Transverse colon (tissue), 4 donors: ENCODE measurements around the gene PHPT1. TPM values are rescaled to one million over a fixed set of nuclear protein-coding genes. Genes with fewer than 3 reads are reported as not detected.
"Not testable (repeated sequence)": the region's sequence is repeated elsewhere in the genome, so short reads cannot be mapped to it uniquely, and the experiment has no call there.

Source experiments
- DNase-seq: peaks from one replicate; pipeline ENCODE4 v3.0.0-alpha.2; 2019
- H3K27ac ChIP-seq, 4 donors: fragments of 200-600 bp; sonication (generic); 2 replicates each; pipeline ENCODE4 v1.5.1; 2016 to 2018; ENCODE audit warnings: inconsistent platforms in 4 of 4
- H3K27me3 ChIP-seq: fragments of 200-600 bp; sonication (generic); 2 replicates; pipeline ENCODE4 v1.5.1; 2017; ENCODE audit warnings: inconsistent platforms
- H3K36me3 ChIP-seq, 4 donors: fragments of 200-600 bp; sonication (generic); 2 replicates each; pipeline ENCODE4 v1.5.1; 2017 to 2019; ENCODE audit warnings: inconsistent platforms in 4 of 4
- H3K4me1 ChIP-seq, 4 donors: fragments of 200-600 bp; sonication (generic); 2 replicates each; pipeline ENCODE4 v1.5.1; 2017 to 2020; ENCODE audit warnings: inconsistent platforms in 4 of 4
- H3K4me3 ChIP-seq, 4 donors: fragments of 200-600 bp; sonication (generic); 1 replicate in 1 of 4; 2 replicates in 3 of 4; pipeline versions ENCODE4 v1.5.1 to v1.6.1; 2017 to 2019; ENCODE audit warnings: inconsistent platforms in 4 of 4
- H3K9me3 ChIP-seq, 2 donors: fragments of 200-600 bp; sonication (generic); 2 replicates each; pipeline ENCODE4 v1.5.1; 2017 to 2019; ENCODE audit warnings: inconsistent platforms in 2 of 2
- EP300 ChIP-seq: sonication (generic); formaldehyde crosslinking; IDR thresholded peaks from one replicate; pipeline ENCODE4 v1.6.1; 2017; ENCODE audit warnings: antibody characterized with exemption, low read depth
- POLR2A ChIP-seq: fragments of 450-650 bp; IDR thresholded peaks from one replicate; pipeline ENCODE4 v1.6.1; 2016; ENCODE audit warnings: antibody characterized with exemption, mild to moderate bottlenecking, moderate library complexity
- POLR2AphosphoS5 ChIP-seq, 3 donors: sonication (generic); formaldehyde crosslinking; IDR thresholded peaks; one replicate each; pipeline ENCODE4 v1.6.1; 2016; ENCODE audit warnings: antibody characterized with exemption in 3 of 3
- WGBS, 2 donors: methylation state at CpG; one replicate each; pipeline ENCODE4 v1.1.5; 2018; ENCODE audit warnings: low coverage in 1 of 2; 5-methylcytosine and 5-hydroxymethylcytosine counted together
- in situ Hi-C, 4 donors: fragments of 200-750 bp; cut with MboI; loops; one replicate each; pipeline versions ENCODE4 v1.15.0 to v1.15.1; 2017; ENCODE audit warnings: low sequenced_read_pairs in 3 of 4, low pct_ligation_motif_present in 1 of 4, low pct_unique_long_range_greater_than_20kb in 1 of 4
- intact Hi-C: fragments of 100-400 bp; cut with DNase I; formaldehyde crosslinking; loops from one replicate; pipeline ENCODE4 v1.15.1; 2023; ENCODE audit warnings: low total_unique reads
- total RNA-seq, 4 donors: library from RNA; depleted of rRNA; stranded (reverse); fragments of >200 nt; gene quantifications; one replicate each; pipeline ENCODE4 v1.1.0, GENCODE V29; 2016
- TF ChIP-seq, protein P1 (sequence below), 5 experiments: fragments of 200-600 bp in 3 of 5; fragments of 450-650 bp in 2 of 5; sonication (generic) in 3 of 5; IDR thresholded peaks; 1 replicate in 2 of 5; 2 replicates in 3 of 5; pipeline ENCODE4 v1.5.1; 2016 to 2017; ENCODE audit warnings: antibody characterized with exemption in 5 of 5, inconsistent platforms in 3 of 5, mild to moderate bottlenecking in 2 of 5, moderate library complexity in 1 of 5

PHPT1 gene
- total RNA-seq, 4 donors from 2014 or later, result 69.7 to 134 (median 107) TPM

DNA sequence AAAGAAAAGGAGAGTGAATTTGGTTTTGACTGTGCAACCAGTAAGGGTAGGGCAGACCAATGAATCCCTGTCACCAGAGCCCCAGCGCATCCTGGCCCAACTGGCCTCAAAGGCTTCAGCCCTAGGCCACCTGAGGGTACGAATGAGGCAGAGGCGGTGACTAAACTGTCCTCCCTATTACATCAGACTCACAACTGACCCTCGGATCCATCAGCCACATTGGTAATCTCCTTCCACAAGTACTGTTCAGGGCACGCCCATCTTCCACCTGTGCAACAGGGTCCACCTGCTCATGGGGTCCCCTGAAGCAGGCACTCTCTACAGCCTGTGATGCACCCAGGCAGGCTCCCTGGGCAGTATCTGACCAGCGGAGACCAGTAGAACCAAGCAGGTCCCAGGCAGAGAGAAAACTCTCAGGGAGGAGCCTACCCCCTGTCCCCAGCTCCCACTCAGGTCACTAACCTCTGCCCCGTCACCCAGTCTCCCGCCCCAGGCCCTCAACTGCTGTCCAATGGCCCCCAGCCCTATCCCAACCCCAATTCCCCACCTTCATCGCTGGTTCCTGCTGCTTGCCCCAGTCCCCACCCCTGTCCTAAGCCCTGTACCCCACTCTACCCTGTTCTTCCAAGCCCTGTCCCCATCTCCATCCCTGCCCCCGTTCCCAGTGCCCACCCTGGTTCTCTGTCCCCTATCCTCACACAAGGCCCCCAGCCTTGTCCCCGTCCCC lies 16.0 kb downstream of the PHPT1 start:
- intact Hi-C loops, result loop anchor here (10.0 kb wide), 1 partner anchor 80 kb away; the partner anchor contains the start of genes C8G and FBXW5
- H3K27ac ChIP-seq, result peak overlapping the region; percentile 89 to 98 (median 94)
- H3K4me1 ChIP-seq, result peaks cover 7 to 48% (median 29%) of the 10 kb centered on the region in 4 donors
- peak overlapping the region; percentile 77 to 95 (median 92) for H3K4me3 ChIP-seq
- 47% methylated on average over 11 of the region's 11 CpGs; no CpG with 5 or more reads in 1 of the 2 donors for WGBS, 2 donors
- peak; percentile 11 for DNase-seq
- peaks cover 0 to 22% (median 11%) of the 10 kb centered on the region in 4 donors for H3K36me3 ChIP-seq
- no peaks in the 10 kb centered on the region for H3K27me3 ChIP-seq
- no peaks in the 10 kb centered on the region for H3K9me3 ChIP-seq
- TF ChIP-seq, protein P1, sequence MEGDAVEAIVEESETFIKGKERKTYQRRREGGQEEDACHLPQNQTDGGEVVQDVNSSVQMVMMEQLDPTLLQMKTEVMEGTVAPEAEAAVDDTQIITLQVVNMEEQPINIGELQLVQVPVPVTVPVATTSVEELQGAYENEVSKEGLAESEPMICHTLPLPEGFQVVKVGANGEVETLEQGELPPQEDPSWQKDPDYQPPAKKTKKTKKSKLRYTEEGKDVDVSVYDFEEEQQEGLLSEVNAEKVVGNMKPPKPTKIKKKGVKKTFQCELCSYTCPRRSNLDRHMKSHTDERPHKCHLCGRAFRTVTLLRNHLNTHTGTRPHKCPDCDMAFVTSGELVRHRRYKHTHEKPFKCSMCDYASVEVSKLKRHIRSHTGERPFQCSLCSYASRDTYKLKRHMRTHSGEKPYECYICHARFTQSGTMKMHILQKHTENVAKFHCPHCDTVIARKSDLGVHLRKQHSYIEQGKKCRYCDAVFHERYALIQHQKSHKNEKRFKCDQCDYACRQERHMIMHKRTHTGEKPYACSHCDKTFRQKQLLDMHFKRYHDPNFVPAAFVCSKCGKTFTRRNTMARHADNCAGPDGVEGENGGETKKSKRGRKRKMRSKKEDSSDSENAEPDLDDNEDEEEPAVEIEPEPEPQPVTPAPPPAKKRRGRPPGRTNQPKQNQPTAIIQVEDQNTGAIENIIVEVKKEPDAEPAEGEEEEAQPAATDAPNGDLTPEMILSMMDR (IDR thresholded peaks at IDR 0.05), result no peak
- TF ChIP-seq POLR2AphosphoS5 (IDR thresholded peaks at IDR 0.05), result peak in 1 of 3 donors; percentile 7
- in situ Hi-C loops, result no loop called here

- in situ Hi-C loops, result no loop called here
- Histone ChIP-seq H3K36me3 (peaks cover 0 to 22% (median 11%) of the 10 kb centered on the region in 4 donors), H3K27ac (peak overlapping the region; percentile 89 to 98 (median 94)), H3K4me1 (peaks cover 7 to 43% (median 24%) of the 10 kb centered on the region in 4 donors), H3K27me3 (no peaks in the 10 kb centered on the region), H3K4me3 (peak overlapping the region; percentile 77 to 95 (median 92)), H3K9me3 (no peaks in the 10 kb centered on the region)
- TF ChIP-seq, protein P1 (IDR thresholded peaks at IDR 0.05), result no peak
- no peak for TF ChIP-seq POLR2AphosphoS5 (IDR thresholded peaks at IDR 0.05)
- DNase-seq, result peak; percentile 66
- intact Hi-C loops, result loop anchor here (10.0 kb wide), 1 partner anchor 79 kb away; the partner anchor contains the start of genes C8G and FBXW5
- WGBS, 2 donors, result 1% methylated on average over 9 of the region's 20 CpGs; no CpG with 5 or more reads in 1 of the 2 donors
Observed at GRCh38 chr9:136865768-136866103, 16.5 kb downstream of the PHPT1 start.

DNA sequence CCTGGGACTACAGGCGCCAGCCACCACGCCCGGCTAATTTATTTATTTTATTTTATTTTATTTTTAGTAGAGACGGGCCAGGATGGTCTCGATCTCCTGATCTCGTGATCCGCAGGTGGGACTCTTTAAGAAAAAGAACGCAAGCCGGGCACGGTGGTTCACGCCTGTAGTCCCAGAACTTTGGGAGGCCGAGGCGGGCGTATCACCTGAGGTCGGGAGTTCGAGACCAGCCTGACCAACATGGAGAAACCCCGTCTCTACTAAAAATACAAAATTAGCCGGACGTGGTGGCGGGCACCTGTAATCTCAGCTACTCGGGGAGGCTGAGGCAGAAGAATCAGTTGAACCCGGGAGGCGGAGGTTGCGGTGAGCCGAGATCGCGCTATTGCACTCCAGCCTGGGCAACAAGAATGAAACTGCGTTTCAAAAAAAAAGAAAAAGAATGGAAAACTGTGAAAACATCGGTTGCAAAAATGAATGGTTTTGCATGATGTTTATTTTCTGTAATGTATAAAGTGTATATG lies 17.8 kb downstream of the PHPT1 start:
- in situ Hi-C loops, H3K9me3 ChIP-seq, DNase-seq, H3K27me3 ChIP-seq: not testable (repeated sequence)
- peaks cover 0 to 18% (median 8%) of the 10 kb centered on the region in 4 donors for H3K36me3 ChIP-seq
- H3K27ac ChIP-seq, result peak overlapping the region; percentile 89 to 98 (median 94)
- intact Hi-C loops, result loop anchor here (10.0 kb wide), 1 partner anchor 78 kb away; the partner anchor contains the start of genes C8G and FBXW5
- WGBS, 2 donors, result 75 to 85% methylated on average over 23 to 29 of the region's 29 CpGs
- peak overlapping the region; percentile 52 to 92 (median 84) for H3K4me3 ChIP-seq
- H3K4me1 ChIP-seq, result peaks cover 7 to 31% (median 20%) of the 10 kb centered on the region in 4 donors

DNA sequence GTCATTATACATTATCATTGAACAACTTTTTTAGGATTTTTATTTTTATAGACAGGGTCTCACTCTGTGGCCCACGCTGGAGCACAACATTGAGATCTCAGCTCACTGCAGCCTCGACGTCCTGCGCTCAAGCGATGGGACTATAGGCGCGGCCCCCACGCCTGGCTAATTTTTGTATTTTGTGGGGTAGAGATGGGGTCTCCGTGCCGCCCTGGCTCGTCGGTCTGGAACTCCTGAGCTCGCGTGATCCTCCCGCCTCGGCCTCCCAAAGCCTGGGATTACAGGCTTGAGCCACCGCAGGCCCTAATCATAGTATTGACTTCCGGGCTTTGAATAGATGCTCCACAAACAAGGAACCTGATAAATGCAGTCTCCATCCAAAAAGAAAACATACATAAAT lies 18.3 kb downstream of the PHPT1 start:
- Histone ChIP-seq H3K27ac (no peak overlapping the region), H3K27me3 (no peaks in the 10 kb centered on the region), H3K36me3 (peaks cover 0 to 12% (median 5%) of the 10 kb centered on the region in 4 donors), H3K4me3 (no peak overlapping the region), H3K9me3 (no peaks in the 10 kb centered on the region), H3K4me1 (peaks cover 7 to 31% (median 20%) of the 10 kb centered on the region in 4 donors)
- intact Hi-C loops, result loop anchor here (10.0 kb wide), 1 partner anchor 77 kb away; the partner anchor contains the start of genes C8G and FBXW5
- TF ChIP-seq POLR2A, result no peak
- TF ChIP-seq EP300, result no peak
- TF ChIP-seq, protein P1 (IDR thresholded peaks at IDR 0.05), result no peak
- TF ChIP-seq POLR2AphosphoS5 (IDR thresholded peaks at IDR 0.05), result no peak
- no peak for DNase-seq
- in situ Hi-C loops, result no loop called here
- 97 to 100% methylated on average over 8 to 18 of the region's 18 CpGs for WGBS, 2 donors
